Activated B cell treated with CpG ODN at 0.5 μM for 24 hours (primary cell): ENCODE results near the gene GOLGA6L2. TPM values are rescaled to one million over a fixed set of nuclear protein-coding genes. Genes with fewer than 3 reads are reported as not detected.

Source experiments
- ATAC-seq: fragments of 200-7000 bp; cut with Tn5 transposase; one replicate; pipeline ENCODE4 v1.10.0; 2021; ENCODE audit warnings: low read depth, mild to moderate bottlenecking, moderate library complexity
- CTCF ChIA-PET: fragments of 350-600 bp; sonication (Branson Sonifier 250); formaldehyde crosslinking; loops from one replicate; lab custom pipeline; 2021; ENCODE audit warnings: antibody characterized with exemption; lab: Charles Lee
- POLR2A ChIA-PET: fragments of 350-600 bp; sonication (Branson Sonifier 250); formaldehyde crosslinking; loops from one replicate; lab custom pipeline; 2021; ENCODE audit warnings: antibody characterized with exemption; lab: Charles Lee
- DNase-seq: peaks from one replicate; pipeline ENCODE4 v3.0.0; 2022
- H3K27ac Mint-ChIP-seq: one replicate; pipeline ENCODE4 v1.8.0; 2020; ENCODE audit warnings: mixed read lengths
- H3K27me3 Mint-ChIP-seq: one replicate; pipeline ENCODE4 v1.8.0; 2021; ENCODE audit warnings: mixed read lengths
- H3K36me3 Mint-ChIP-seq: one replicate; pipeline ENCODE4 v1.8.0; 2021; ENCODE audit warnings: low read depth, mixed read lengths
- H3K4me1 Mint-ChIP-seq: one replicate; pipeline ENCODE4 v1.8.0; 2021; ENCODE audit warnings: mixed read lengths
- H3K4me3 Mint-ChIP-seq: one replicate; pipeline ENCODE4 v1.8.0; 2020; ENCODE audit warnings: mild to moderate bottlenecking, mixed read lengths
- H3K9me3 Mint-ChIP-seq: one replicate; pipeline ENCODE4 v1.8.0; 2020; ENCODE audit warnings: mixed read lengths
- intact Hi-C: fragments of 100-400 bp; cut with micrococcal nuclease; formaldehyde crosslinking; loops from one replicate; pipeline ENCODE4 v1.15.1; 2024
- total RNA-seq: library from RNA; stranded (reverse); gene quantifications from 2 replicates; pipeline ENCODE4 v1.2.3, GENCODE V29; 2022
- TF ChIP-seq, protein P1 (sequence below): fragments of 200-600 bp; IDR thresholded peaks from one replicate; pipeline ENCODE4 v1.8.0; 2022; ENCODE audit warnings: antibody characterized with exemption, mild to moderate bottlenecking

GOLGA6L2 gene
- total RNA-seq, 1 donor from 2014 or later, result not detected

DNA sequence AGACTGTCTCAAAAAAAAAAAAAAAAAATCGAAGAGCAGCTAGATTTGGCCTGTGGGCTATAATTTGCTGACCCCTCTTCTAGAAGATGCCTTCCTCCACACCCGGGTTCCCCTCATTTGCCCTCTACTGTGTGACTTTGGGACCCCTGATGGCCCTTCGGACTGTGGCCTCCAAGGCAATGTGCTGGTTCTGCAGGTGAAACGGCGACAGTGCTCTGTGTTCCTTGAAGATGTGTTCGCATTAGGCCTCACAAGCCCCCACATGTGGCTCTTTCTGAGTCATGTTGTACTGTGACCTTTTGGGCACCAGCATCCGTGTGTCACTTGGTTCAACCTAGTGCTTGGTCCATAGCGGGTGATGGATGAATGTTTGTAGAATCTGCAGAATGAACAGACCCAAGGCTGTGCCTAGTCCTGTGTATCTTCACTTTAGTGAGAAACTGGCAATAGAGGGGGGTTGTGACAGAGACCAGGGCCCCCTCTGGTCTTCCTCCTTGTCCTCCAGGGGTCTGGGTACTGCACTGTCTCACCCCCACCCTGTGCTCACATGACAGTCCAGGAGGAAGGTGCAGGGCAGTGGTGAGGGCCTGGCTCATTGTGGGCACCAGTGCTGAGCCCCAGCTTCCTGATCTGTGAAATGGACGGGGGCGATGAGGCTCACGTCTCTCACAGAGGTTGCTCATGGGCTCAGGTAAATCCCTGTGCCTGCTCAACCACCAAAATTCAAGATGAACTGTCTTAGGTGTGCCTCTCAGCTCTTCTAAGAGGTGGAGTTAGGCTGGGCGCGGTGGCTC, 22.7 kb downstream of the GOLGA6L2 start:
- Mint-ChIP-seq H3K9me3 (no peaks in the 10 kb centered on the region), H3K4me3 (no peak overlapping the region), H3K36me3 (no peaks in the 10 kb centered on the region), H3K27ac (no peak overlapping the region), H3K27me3 (no peaks in the 10 kb centered on the region), H3K4me1 (no peaks in the 10 kb centered on the region)
- CTCF ChIA-PET, result interaction anchor here (0.6 kb wide), 1 partner anchor 75 kb away, joined by 3 read pairs; no protein-coding TSS in a partner anchor
- intact Hi-C loops, result no loop called here
- TF ChIP-seq, protein P1, sequence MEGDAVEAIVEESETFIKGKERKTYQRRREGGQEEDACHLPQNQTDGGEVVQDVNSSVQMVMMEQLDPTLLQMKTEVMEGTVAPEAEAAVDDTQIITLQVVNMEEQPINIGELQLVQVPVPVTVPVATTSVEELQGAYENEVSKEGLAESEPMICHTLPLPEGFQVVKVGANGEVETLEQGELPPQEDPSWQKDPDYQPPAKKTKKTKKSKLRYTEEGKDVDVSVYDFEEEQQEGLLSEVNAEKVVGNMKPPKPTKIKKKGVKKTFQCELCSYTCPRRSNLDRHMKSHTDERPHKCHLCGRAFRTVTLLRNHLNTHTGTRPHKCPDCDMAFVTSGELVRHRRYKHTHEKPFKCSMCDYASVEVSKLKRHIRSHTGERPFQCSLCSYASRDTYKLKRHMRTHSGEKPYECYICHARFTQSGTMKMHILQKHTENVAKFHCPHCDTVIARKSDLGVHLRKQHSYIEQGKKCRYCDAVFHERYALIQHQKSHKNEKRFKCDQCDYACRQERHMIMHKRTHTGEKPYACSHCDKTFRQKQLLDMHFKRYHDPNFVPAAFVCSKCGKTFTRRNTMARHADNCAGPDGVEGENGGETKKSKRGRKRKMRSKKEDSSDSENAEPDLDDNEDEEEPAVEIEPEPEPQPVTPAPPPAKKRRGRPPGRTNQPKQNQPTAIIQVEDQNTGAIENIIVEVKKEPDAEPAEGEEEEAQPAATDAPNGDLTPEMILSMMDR, result no peak
- POLR2A ChIA-PET, result no interaction called here
- ATAC-seq (no peak), DNase-seq (no peak)

DNA sequence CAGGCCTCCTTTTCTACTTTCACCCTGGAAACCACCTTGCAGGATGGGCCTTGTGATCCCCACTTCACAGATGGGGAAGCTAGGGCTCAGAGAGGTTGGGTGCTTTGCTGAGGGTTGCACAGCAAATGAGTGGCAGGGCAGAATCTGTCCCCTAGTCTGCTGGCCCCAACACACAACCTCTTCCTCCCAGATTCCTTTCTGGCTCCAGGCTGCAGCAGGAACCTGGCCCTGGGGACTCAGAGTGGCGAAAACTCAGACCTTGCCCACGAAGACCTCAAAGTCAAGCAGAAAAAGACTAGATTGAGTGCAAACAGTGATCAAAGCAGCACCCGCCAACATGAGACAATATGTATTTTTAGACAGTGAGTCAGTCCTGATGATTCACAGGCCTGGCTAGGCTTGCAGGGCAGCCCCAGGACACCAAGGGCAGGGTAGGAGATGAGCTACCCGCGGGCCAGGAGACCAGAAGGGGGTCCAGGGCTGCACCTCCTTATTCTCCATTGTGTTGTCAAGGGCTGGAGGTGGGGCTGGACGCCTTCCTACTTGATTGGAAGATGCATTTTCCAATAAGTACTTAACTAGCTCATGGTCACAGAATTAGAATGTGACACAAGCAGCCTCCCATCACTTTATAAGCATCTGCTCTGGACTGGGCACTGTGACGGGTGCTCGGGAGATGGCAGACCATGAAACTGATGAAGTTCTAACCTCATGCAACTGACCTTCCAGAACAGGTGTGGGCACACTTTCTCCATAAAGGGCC, 23.9 kb downstream of the GOLGA6L2 start:
- CTCF ChIA-PET, result no interaction called here
- H3K4me1 Mint-ChIP-seq, result no peaks in the 10 kb centered on the region

DNA sequence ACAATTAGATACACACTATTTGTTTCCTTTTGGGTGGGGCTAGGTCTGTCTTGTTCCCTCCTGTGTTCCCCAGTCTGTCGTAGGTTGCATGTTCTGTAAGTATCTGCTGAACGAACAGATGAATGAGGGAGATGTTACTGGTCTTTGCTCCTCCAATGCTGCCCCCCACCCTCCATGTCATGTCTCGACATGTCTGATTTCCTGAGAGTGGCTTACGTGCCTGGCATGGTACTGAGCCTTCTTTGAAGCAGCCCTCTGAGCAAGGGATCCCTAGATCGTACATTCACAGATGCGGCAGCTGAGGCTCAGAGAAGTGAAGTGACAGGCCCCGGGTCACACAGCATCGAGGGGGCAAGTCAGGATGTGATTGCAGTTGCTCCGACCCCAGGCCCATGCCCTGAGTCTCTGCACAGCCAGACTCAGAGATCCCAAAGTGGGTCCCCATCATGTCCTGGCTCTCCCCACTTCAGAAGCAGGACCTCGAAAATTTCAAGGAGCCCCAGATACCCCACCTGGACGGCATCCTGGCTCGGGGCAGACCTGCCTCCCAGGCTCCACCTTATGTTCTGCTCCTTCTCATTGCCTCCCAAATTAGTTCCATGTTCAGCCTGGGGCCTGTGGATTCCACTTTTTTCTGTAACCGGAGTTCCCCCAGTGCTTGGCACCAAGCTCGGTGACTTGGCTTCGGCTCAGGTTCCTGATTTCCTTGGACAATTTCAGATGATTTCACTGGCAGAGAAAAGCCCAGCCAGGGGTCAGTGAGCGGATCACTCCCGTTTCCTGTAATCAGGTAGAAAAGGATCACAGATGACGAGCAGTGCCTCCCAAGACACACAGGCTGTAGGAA, 24.7 kb downstream of the GOLGA6L2 start:
- ATAC-seq (no peak), DNase-seq (no peak)
- ChIA-PET CTCF (no interaction called here), POLR2A (no interaction called here)
- TF ChIP-seq, protein P1, result no peak
- no peaks in the 10 kb centered on the region for H3K36me3 Mint-ChIP-seq
- intact Hi-C loops, result no loop called here
- no peak overlapping the region for H3K4me3 Mint-ChIP-seq
- H3K4me1 Mint-ChIP-seq, result no peaks in the 10 kb centered on the region
- H3K27me3 Mint-ChIP-seq, result no peaks in the 10 kb centered on the region
- no peak overlapping the region for H3K27ac Mint-ChIP-seq
- H3K9me3 Mint-ChIP-seq, result no peaks in the 10 kb centered on the region

More for the DNA sequence above, 23.9 kb downstream of the GOLGA6L2 start:
- Mint-ChIP-seq H3K4me3 (no peak overlapping the region), H3K9me3 (no peaks in the 10 kb centered on the region), H3K27me3 (no peaks in the 10 kb centered on the region), H3K27ac (no peak overlapping the region), H3K36me3 (no peaks in the 10 kb centered on the region)
- POLR2A ChIA-PET, result no interaction called here
- DNase-seq (no peak), ATAC-seq (no peak)
- intact Hi-C loops, result no loop called here
- TF ChIP-seq, protein P1, result no peak

DNA sequence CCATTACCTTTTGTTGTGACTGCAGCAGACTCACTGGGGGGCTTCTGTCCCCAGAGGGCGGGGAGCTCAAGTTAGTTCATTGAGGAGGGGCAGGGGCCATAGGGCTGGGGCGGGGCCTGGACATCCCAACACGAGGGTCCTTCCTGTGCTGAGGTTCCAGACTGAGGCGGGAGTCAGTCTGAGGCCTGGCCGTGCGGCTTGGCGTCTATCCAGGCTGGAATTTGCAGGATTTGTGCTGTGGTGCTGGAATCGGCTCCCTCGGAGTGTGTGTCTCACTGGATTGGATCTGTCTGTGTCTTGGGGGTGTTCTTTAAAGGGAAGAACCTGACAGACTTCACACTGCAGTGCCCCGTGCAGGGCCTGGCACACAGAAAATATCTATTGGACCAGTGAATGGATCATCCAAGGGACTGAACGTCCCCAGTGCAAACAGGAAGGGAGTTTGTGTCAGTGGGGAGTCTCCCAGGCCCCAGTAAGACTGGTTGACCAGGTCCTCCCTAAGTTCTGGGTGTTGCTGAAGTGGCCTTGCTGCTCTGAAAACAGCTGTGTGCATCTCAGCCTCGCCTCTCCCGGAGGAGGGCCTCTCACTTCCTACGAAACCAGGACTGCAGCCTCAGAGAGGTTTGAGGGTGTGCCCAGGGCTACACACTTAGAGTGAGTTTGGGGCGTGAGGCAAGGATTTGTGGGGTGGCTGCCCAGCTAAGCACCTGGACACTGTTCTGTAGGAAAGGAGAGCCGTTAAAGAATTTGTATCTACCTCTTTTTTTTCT, 26.1 kb downstream of the GOLGA6L2 start:
- POLR2A ChIA-PET, result no interaction called here
- DNase-seq (no peak), ATAC-seq (no peak)
- intact Hi-C loops, result no loop called here
- CTCF ChIA-PET, result no interaction called here
- no peaks in the 10 kb centered on the region for H3K9me3 Mint-ChIP-seq
- H3K36me3 Mint-ChIP-seq, result no peaks in the 10 kb centered on the region
- TF ChIP-seq, protein P1, result no peak
- H3K27me3 Mint-ChIP-seq, result no peaks in the 10 kb centered on the region
- H3K27ac Mint-ChIP-seq, result no peak overlapping the region
- no peaks in the 10 kb centered on the region for H3K4me1 Mint-ChIP-seq
- no peak overlapping the region for H3K4me3 Mint-ChIP-seq
